ENCODE measurements around the gene MYOM1. TPM values are rescaled to one million over a fixed set of nuclear protein-coding genes. Genes with fewer than 3 reads are reported as not detected.

MYOM1 gene
- total RNA-seq, 1 experiment from 2014 or later, result 0.37 TPM

- POLR2A ChIA-PET (ENCODE audit: low non-redundant PET), result no interaction called here
- TF ChIP-seq EZH2 (IDR thresholded peaks at IDR 0.05; ENCODE audit: borderline replicate concordance, low read depth, low read length, poor library complexity, severe bottlenecking), result no peak
- H3K27ac ChIP-seq (ENCODE audit: low read depth, low read length, poor library complexity, severe bottlenecking), result no peak overlapping the region
- CTCF ChIA-PET, result no interaction called here
- no peaks in the 10 kb centered on the region for H3K36me3 ChIP-seq (ENCODE audit: insufficient read depth, low read length, poor library complexity, severe bottlenecking)
- no TSS peak for BruUV-seq (replicated peaks)
- no peak for DNase-seq (ENCODE audit: low spot score)
- H3K4me3 ChIP-seq (ENCODE audit: low read depth, low read length, poor library complexity, severe bottlenecking), result no peak overlapping the region
- no peaks in the 10 kb centered on the region for H3K27me3 ChIP-seq (replicated peaks; ENCODE audit: insufficient read depth, low read depth, low read length, poor library complexity)
- H3K9me3 ChIP-seq (ENCODE audit: low read depth, low read length, poor library complexity, severe bottlenecking), result no peaks in the 10 kb centered on the region
- intact Hi-C loops (cut with micrococcal nuclease; ENCODE audit: unreplicated experiment), result no loop called here
- H3K4me1 ChIP-seq (ENCODE audit: insufficient read depth, low read length, poor library complexity, severe bottlenecking), result no peaks in the 10 kb centered on the region
These were observed 165.0 kb downstream of the MYOM1 start for GRCh38 chr18:3054780-3055179.

GRCh38 chr18:3054214-3054613 is 165.6 kb downstream of the MYOM1 start:
- Histone ChIP-seq H3K27ac (ENCODE audit: low read depth, low read length, poor library complexity, severe bottlenecking) (no peak overlapping the region), H3K27me3 (replicated peaks; ENCODE audit: insufficient read depth, low read depth, low read length, poor library complexity) (no peaks in the 10 kb centered on the region), H3K9me3 (ENCODE audit: low read depth, low read length, poor library complexity, severe bottlenecking) (no peaks in the 10 kb centered on the region), H3K36me3 (ENCODE audit: insufficient read depth, low read length, poor library complexity, severe bottlenecking) (no peaks in the 10 kb centered on the region), H3K4me1 (ENCODE audit: insufficient read depth, low read length, poor library complexity, severe bottlenecking) (no peaks in the 10 kb centered on the region), H3K4me3 (ENCODE audit: low read depth, low read length, poor library complexity, severe bottlenecking) (no peak overlapping the region)
- DNase-seq (ENCODE audit: low spot score), result no peak
- ChIA-PET POLR2A (ENCODE audit: low non-redundant PET) (no interaction called here), CTCF (no interaction called here)
- BruUV-seq (replicated peaks), result no TSS peak
- no peak for TF ChIP-seq EZH2 (IDR thresholded peaks at IDR 0.05; ENCODE audit: borderline replicate concordance, low read depth, low read length, poor library complexity, severe bottlenecking)
- TF ChIP-seq, protein P1, sequence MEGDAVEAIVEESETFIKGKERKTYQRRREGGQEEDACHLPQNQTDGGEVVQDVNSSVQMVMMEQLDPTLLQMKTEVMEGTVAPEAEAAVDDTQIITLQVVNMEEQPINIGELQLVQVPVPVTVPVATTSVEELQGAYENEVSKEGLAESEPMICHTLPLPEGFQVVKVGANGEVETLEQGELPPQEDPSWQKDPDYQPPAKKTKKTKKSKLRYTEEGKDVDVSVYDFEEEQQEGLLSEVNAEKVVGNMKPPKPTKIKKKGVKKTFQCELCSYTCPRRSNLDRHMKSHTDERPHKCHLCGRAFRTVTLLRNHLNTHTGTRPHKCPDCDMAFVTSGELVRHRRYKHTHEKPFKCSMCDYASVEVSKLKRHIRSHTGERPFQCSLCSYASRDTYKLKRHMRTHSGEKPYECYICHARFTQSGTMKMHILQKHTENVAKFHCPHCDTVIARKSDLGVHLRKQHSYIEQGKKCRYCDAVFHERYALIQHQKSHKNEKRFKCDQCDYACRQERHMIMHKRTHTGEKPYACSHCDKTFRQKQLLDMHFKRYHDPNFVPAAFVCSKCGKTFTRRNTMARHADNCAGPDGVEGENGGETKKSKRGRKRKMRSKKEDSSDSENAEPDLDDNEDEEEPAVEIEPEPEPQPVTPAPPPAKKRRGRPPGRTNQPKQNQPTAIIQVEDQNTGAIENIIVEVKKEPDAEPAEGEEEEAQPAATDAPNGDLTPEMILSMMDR (conservative IDR thresholded peaks at IDR 0.05; ENCODE audit: low read depth, low read length), result no peak
- intact Hi-C loops (cut with micrococcal nuclease; ENCODE audit: unreplicated experiment), result no loop called here

DNA sequence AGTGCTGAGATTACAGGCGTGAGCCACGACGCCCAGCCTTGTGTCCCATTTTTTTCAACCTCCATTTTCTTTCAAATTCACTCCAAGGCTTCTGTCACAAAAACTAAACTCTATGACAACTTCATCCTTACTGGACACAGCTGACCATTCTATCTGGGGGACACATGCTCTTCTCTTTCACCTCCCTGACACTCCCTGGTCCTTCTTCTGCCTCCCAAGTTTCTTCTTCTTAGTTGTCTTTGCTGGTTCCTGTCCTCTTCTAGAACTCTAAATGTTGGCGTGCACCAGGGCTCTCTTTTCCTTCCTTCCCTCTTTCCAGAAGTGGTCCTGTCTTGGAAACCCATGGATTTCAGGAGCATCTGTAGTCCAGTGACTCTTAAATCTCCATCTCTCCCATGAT is 166.7 kb downstream of the MYOM1 start:
- ChIA-PET POLR2A (ENCODE audit: low non-redundant PET) (no interaction called here), CTCF (no interaction called here)

DNA sequence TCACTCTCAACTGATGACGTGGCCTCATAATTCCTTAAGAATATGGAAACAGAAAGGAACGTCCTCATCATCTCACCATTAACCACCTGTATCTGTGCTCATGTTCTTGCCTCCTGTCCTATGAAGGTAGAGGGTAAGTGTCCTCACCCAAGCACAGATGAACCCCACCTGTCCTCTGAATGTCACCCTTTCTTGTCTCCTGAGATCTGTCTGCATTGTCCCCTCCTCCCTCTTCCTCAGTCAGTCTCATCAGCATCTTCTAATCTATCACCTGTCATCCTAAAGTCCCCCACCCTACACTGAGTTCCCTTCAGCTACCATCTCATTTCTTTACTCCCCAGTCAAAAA is 167.4 kb downstream of the MYOM1 start:
- no TSS peak for BruUV-seq (replicated peaks)
- intact Hi-C loops (cut with micrococcal nuclease; ENCODE audit: unreplicated experiment), result no loop called here

More for the DNA sequence above, 166.7 kb downstream of the MYOM1 start:
- Histone ChIP-seq H3K27ac (ENCODE audit: low read depth, low read length, poor library complexity, severe bottlenecking) (no peak overlapping the region), H3K9me3 (ENCODE audit: low read depth, low read length, poor library complexity, severe bottlenecking) (no peaks in the 10 kb centered on the region), H3K4me1 (ENCODE audit: insufficient read depth, low read length, poor library complexity, severe bottlenecking) (no peaks in the 10 kb centered on the region), H3K27me3 (replicated peaks; ENCODE audit: insufficient read depth, low read depth, low read length, poor library complexity) (no peaks in the 10 kb centered on the region), H3K4me3 (ENCODE audit: low read depth, low read length, poor library complexity, severe bottlenecking) (no peak overlapping the region), H3K36me3 (ENCODE audit: insufficient read depth, low read length, poor library complexity, severe bottlenecking) (no peaks in the 10 kb centered on the region)
- no peak for DNase-seq (ENCODE audit: low spot score)
- intact Hi-C loops (cut with micrococcal nuclease; ENCODE audit: unreplicated experiment), result no loop called here
- TF ChIP-seq, protein P1 (conservative IDR thresholded peaks at IDR 0.05; ENCODE audit: low read depth, low read length), result no peak
- no TSS peak for BruUV-seq (replicated peaks)

More for the DNA sequence above, 167.4 kb downstream of the MYOM1 start:
- POLR2A ChIA-PET (ENCODE audit: low non-redundant PET), result no interaction called here
- CTCF ChIA-PET, result no interaction called here
- Histone ChIP-seq H3K4me1 (ENCODE audit: insufficient read depth, low read length, poor library complexity, severe bottlenecking) (no peaks in the 10 kb centered on the region), H3K36me3 (ENCODE audit: insufficient read depth, low read length, poor library complexity, severe bottlenecking) (no peaks in the 10 kb centered on the region), H3K27ac (ENCODE audit: low read depth, low read length, poor library complexity, severe bottlenecking) (no peak overlapping the region), H3K4me3 (ENCODE audit: low read depth, low read length, poor library complexity, severe bottlenecking) (no peak overlapping the region), H3K27me3 (replicated peaks; ENCODE audit: insufficient read depth, low read depth, low read length, poor library complexity) (no peaks in the 10 kb centered on the region), H3K9me3 (ENCODE audit: low read depth, low read length, poor library complexity, severe bottlenecking) (no peaks in the 10 kb centered on the region)
- TF ChIP-seq, protein P1 (conservative IDR thresholded peaks at IDR 0.05; ENCODE audit: low read depth, low read length), result no peak
- no peak for TF ChIP-seq EZH2 (IDR thresholded peaks at IDR 0.05; ENCODE audit: borderline replicate concordance, low read depth, low read length, poor library complexity, severe bottlenecking)
- no peak for DNase-seq (ENCODE audit: low spot score)
